Esophagus muscularis mucosa (tissue), 3 donors: ENCODE results near the gene TMEM176A.

Source experiments
- POLR2AphosphoS5 ChIP-seq, 2 donors: sonication (generic); formaldehyde crosslinking; IDR thresholded peaks; one replicate each; pipeline ENCODE4 v1.6.1; 2017; ENCODE audit warnings: antibody characterized with exemption in 2 of 2
- TF ChIP-seq, protein P1 (sequence below), 3 experiments: fragments of 200-600 bp in 2 of 3; fragments of 450-650 bp in 1 of 3; sonication (generic) in 2 of 3; IDR thresholded peaks; one replicate each; pipeline ENCODE4 v1.5.1; 2017 to 2019; ENCODE audit warnings: antibody characterized with exemption in 3 of 3, mild to moderate bottlenecking in 2 of 3, moderate library complexity in 1 of 3

DNA sequence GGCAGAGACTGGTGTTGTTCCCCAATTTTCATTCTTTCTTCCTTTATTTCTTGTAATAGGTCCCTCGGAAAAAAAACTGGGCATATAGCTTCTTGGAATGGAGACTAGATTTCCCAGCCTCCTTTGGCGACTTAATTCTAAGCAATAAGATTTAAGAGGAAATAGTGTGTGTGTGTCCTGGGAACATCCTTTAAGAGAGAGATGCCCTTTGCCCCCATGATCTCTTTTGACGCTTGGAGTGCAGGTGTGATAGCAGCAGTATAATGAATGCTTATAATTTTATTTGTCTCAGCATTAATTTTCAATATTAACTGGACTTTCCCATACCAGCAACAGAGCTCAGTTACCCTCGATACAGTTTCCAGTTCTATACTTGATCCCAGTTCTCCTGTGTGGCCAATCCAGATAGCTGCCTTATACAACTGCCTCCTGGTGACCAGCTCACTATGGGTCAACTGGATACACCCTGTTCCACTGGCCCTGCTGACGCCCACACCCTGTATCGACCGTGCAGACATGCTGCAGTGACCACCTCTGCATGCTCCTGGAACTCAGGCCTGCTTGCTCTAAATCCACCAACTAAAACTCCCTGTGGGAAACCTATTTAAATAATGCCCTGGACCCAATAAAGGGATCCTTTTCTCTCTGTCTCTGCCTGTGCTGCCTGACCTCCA lies 13.9 kb downstream of the TMEM176A start:
- TF ChIP-seq POLR2AphosphoS5 (IDR thresholded peaks at IDR 0.05), result no peak
- TF ChIP-seq, protein P1, sequence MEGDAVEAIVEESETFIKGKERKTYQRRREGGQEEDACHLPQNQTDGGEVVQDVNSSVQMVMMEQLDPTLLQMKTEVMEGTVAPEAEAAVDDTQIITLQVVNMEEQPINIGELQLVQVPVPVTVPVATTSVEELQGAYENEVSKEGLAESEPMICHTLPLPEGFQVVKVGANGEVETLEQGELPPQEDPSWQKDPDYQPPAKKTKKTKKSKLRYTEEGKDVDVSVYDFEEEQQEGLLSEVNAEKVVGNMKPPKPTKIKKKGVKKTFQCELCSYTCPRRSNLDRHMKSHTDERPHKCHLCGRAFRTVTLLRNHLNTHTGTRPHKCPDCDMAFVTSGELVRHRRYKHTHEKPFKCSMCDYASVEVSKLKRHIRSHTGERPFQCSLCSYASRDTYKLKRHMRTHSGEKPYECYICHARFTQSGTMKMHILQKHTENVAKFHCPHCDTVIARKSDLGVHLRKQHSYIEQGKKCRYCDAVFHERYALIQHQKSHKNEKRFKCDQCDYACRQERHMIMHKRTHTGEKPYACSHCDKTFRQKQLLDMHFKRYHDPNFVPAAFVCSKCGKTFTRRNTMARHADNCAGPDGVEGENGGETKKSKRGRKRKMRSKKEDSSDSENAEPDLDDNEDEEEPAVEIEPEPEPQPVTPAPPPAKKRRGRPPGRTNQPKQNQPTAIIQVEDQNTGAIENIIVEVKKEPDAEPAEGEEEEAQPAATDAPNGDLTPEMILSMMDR (IDR thresholded peaks at IDR 0.05), result no peak
